Subcutaneous abdominal adipose tissue (tissue), 5 donors: ENCODE measurements around the gene UBXN7.
"Not testable (repeated sequence)": the region's sequence is repeated elsewhere in the genome, so short reads cannot be mapped to it uniquely, and the experiment has no call there.

Experiments used
- H3K27ac ChIP-seq: one replicate; pipeline ENCODE4 v1.7.0; 2013; ENCODE audit warnings: low read depth, mild to moderate bottlenecking, inconsistent platforms, low read length, moderate library complexity
- H3K27me3 ChIP-seq, 5 donors: one replicate each; pipeline ENCODE4 v1.7.0; 2013; ENCODE audit warnings: low read length in 5 of 5, inconsistent platforms in 1 of 5; ENCODE audit not compliant: control insufficient read depth in 5 of 5, insufficient read depth in 4 of 5
- H3K36me3 ChIP-seq, 5 donors: one replicate each; pipeline ENCODE4 v1.7.0; 2013; ENCODE audit warnings: low read length in 5 of 5; ENCODE audit not compliant: control insufficient read depth in 5 of 5, insufficient read depth in 5 of 5
- H3K4me1 ChIP-seq, 5 donors: one replicate each; pipeline ENCODE4 v1.7.0; 2013; ENCODE audit warnings: low read length in 5 of 5, mild to moderate bottlenecking in 3 of 5, moderate library complexity in 1 of 5; ENCODE audit not compliant: control insufficient read depth in 5 of 5, insufficient read depth in 5 of 5
- H3K4me3 ChIP-seq, 5 donors: one replicate each; pipeline ENCODE4 v1.7.0; 2013; ENCODE audit warnings: low read length in 5 of 5, low read depth in 1 of 5
- H3K9ac ChIP-seq, 5 donors: one replicate each; pipeline ENCODE4 v1.7.0; 2013; ENCODE audit warnings: low read length in 5 of 5, mild to moderate bottlenecking in 4 of 5, moderate library complexity in 3 of 5
- H3K9me3 ChIP-seq, 5 donors: one replicate each; pipeline ENCODE4 v1.7.0; 2013; ENCODE audit warnings: low read length in 5 of 5; ENCODE audit not compliant: control insufficient read depth in 5 of 5
- donor health status: healthy.
- donor health status: healthy.
- donor health status: healthy.
- donor health status: healthy.
- donor health status: healthy.

UBXN7 gene

DNA sequence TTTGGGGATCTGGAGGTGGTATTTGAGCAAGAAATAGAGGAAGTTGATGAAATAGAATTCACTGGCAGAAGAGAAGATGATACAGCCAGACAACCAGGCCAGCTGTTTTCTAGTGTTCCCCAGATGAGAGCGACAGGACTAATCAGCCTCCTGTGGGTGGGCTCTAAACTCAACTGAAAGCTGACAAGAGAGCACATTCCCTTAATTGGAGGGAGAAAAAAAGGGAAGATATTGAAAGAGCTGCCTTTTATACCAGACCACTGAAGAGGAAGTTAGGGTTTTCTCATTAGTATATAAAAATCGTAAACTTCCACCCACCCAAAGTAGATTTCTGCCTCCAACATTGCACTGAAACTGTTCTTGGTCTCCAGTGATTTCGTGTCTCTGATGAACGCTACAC is 87.6 kb downstream of the UBXN7 start:
- Histone ChIP-seq H3K9me3 (no peaks in the 10 kb centered on the region), H3K27me3 (no peaks in the 10 kb centered on the region), H3K4me3 (no peak overlapping the region), H3K4me1 (peaks cover 0 to 7% (median under 1%) of the 10 kb centered on the region in 5 donors), H3K36me3 (peaks cover 0 to 6% (median 3%) of the 10 kb centered on the region in 5 donors), H3K9ac (no peak overlapping the region), H3K27ac (no peak overlapping the region)

GRCh38 chr3:196343917-196344316 is 88.3 kb downstream of the UBXN7 start:
- not testable (repeated sequence) for H3K9me3 ChIP-seq, H3K9ac ChIP-seq, H3K4me3 ChIP-seq, H3K4me1 ChIP-seq, H3K27ac ChIP-seq, H3K27me3 ChIP-seq, H3K36me3 ChIP-seq

DNA sequence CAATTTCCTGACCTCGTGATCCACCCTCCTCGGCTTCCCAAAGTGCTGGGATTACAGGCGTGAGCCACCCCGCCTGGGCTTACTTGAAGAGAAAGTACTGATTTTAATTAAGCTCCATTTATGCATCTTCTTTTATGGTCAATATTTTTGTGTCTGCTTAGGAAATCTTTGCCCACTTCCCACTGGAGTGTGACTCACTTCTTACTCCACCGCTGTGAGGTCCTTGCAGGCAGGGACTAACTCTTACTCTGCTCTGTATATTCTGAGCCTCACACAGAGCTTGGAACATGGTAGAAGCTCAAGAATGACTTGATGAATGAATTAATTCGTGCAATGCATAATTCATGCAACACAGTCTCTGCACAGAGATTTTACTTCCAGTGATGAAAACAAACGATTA is 91.1 kb downstream of the UBXN7 start:
- H3K4me3 ChIP-seq, result no peak overlapping the region
- no peaks in the 10 kb centered on the region for H3K36me3 ChIP-seq
- peaks cover 0 to 3% (median 0%) of the 10 kb centered on the region in 5 donors for H3K27me3 ChIP-seq
- no peaks in the 10 kb centered on the region for H3K9me3 ChIP-seq
- H3K27ac ChIP-seq, result no peak overlapping the region
- H3K4me1 ChIP-seq, result no peaks in the 10 kb centered on the region
- no peak overlapping the region for H3K9ac ChIP-seq

DNA sequence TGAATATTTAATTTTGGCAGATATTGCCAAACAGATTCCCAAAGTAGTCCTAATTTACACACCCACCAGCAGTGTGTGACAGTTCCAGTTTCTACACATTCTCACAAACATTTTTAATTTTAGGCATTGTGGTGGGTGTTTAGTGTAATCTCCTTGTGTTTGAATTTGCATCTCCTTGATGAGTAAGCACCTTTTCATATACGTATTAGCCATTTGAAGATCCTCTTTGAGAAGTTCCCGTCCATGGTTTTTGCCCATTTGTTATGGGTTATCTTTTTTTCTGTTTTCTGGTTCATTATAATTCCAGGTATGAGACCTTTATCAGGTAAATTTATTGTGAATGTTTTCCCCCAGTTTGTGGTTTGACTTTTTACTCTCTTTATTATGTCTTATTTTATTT is 91.8 kb downstream of the UBXN7 start:
- H3K4me1 ChIP-seq, result no peaks in the 10 kb centered on the region
- no peak overlapping the region for H3K27ac ChIP-seq
- no peaks in the 10 kb centered on the region for H3K36me3 ChIP-seq
- peaks cover 0 to 6% (median 3%) of the 10 kb centered on the region in 5 donors for H3K27me3 ChIP-seq
- H3K9ac ChIP-seq, result no peak overlapping the region
- no peaks in the 10 kb centered on the region for H3K9me3 ChIP-seq
- H3K4me3 ChIP-seq, result no peak overlapping the region

DNA sequence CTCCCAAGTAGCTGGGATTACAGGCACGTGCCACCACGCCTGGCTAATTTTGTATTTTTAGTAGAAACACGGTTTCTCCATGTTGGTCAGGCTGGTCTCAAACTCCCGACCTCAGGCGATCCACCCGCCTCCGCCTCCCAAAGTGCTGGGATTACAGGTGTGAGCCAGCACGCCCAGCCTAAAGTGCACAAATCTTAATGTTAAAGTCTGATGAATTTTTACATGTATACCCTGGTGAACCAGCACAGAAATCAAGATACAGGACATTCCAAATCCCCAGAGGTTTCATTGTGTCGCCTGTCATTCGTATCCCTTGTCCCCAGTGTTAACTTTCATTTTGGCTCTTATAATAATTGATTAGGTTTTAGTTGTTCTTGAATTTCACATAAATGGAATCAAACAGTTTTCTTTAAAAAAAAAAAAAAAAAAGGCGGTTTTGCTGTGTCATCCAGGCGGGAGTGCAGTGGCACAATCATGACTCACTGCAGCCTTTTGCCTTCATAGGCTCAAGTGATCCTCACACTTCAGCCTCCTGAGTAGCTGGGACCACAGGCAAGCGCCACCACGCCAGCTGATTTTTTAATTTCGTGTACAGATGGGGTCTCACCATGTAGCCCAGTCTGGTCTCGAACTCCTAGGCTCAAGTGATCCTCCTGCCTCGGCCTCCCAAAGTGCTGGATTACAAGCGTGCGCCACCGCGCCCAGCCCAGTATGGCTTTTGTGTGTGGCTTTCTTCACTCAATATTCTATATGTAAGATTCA is 92.6 kb downstream of the UBXN7 start:
- H3K9me3 ChIP-seq, result no peaks in the 10 kb centered on the region
- no peaks in the 10 kb centered on the region for H3K36me3 ChIP-seq
- peaks cover 0 to 7% (median 3%) of the 10 kb centered on the region in 5 donors for H3K27me3 ChIP-seq
- no peaks in the 10 kb centered on the region for H3K4me1 ChIP-seq
- H3K27ac ChIP-seq, result no peak overlapping the region
- no peak overlapping the region for H3K4me3 ChIP-seq
- H3K9ac ChIP-seq, result no peak overlapping the region

- no peaks in the 10 kb centered on the region for H3K9me3 ChIP-seq
- H3K9ac ChIP-seq, result no peak overlapping the region
- no peak overlapping the region for H3K27ac ChIP-seq
- H3K4me3 ChIP-seq, result no peak overlapping the region
- no peaks in the 10 kb centered on the region for H3K4me1 ChIP-seq
- peaks cover 0 to 7% (median 3%) of the 10 kb centered on the region in 5 donors for H3K27me3 ChIP-seq
- H3K36me3 ChIP-seq, result no peaks in the 10 kb centered on the region
These were observed 93.2 kb downstream of the UBXN7 start for GRCh38 chr3:196339044-196339443.

DNA sequence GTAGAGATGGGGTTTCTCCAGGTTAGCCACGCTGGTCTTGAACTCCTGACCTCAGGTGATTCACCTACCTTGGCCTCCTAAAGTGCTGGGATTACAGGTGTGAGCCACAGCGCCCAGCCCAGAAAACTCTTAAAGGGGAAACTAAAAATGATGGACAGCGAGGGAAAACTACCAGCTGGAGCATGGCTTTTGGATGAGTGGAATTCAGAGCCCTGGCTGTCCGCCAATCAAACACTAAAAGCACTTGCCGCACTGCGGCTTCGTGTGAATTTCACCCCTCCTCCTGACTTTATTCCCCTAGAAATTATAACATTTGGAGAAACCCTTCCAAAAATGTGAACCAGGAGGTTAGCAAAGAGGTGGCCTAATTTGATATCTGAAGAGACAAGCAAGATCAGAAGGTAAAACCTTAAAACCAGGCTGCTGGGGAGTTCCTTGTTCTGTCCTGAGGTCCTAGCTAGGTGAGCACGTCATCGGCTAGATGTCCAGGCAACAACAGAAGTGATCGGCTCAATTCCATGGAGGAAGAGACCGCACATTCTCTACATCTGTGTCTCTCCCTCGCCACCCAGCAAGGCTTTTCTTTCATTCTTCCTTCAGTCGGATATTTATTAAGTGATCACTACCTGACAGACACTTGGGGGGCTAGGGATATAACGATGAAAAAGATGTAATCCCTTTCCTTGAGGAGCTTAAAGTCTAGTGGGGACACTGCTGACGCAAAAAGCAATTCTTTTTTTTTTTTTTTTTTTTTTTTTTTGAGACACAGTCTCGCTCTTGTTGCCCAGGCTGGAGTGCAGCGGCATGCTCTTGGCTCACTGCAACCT is 95.7 kb downstream of the UBXN7 start:
- Histone ChIP-seq H3K36me3 (no peaks in the 10 kb centered on the region), H3K27ac (no peak overlapping the region), H3K4me1 (no peaks in the 10 kb centered on the region), H3K27me3 (peaks cover 0 to 7% (median 3%) of the 10 kb centered on the region in 5 donors), H3K4me3 (no peak overlapping the region), H3K9ac (no peak overlapping the region), H3K9me3 (no peaks in the 10 kb centered on the region)

DNA sequence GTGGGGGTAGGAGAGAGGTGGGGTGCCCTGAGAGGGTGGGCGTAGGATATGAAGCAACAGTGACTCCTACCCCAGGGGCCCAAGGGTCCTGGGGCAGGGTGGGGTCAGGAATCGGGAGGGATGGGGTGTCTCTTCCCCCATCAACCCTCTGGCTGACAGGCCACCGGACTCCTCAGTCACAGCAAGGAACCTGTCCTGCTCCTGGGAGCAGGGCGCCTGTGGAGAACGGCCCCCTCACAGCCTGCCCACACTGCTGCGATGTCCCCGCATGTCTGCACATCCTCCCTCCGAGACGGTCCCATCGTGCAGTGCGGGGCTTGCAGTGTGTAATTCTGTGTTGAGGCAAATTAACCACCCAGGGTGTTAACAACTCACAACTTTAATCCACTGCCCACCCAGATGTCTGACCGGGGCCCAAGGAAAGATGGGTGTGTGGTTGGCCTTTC is 96.7 kb downstream of the UBXN7 start:
- no peak overlapping the region for H3K9ac ChIP-seq
- no peak overlapping the region for H3K4me3 ChIP-seq
- no peaks in the 10 kb centered on the region for H3K9me3 ChIP-seq
- peaks cover 0 to 7% (median 3%) of the 10 kb centered on the region in 5 donors for H3K27me3 ChIP-seq
- H3K27ac ChIP-seq, result no peak overlapping the region
- no peaks in the 10 kb centered on the region for H3K4me1 ChIP-seq
- no peaks in the 10 kb centered on the region for H3K36me3 ChIP-seq

DNA sequence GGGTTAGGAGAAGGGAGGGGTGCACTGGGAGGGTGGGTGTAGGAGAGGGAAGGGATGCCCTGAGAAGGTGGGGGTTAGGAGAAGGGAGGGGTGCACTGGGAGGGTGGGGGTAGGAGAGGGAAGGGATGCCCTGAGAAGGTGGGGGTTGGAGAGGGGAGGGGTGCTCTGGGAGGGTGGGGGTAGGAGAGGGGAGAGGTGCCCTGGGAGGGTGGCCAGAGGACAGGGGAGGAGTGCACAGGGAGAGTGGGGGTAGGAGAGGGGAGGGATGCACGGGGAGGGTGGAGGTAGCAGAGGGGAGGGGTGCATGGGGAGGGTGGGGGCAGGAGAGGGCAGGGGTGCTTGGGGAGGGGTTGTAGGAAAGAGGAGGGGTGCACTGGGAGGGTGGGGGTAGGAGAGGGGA is 97.2 kb downstream of the UBXN7 start:
- Histone ChIP-seq H3K27ac (no peak overlapping the region), H3K36me3 (no peaks in the 10 kb centered on the region), H3K9ac (no peak overlapping the region), H3K4me3 (no peak overlapping the region), H3K9me3 (no peaks in the 10 kb centered on the region), H3K4me1 (no peaks in the 10 kb centered on the region), H3K27me3 (peaks cover 0 to 7% (median 3%) of the 10 kb centered on the region in 5 donors)

DNA sequence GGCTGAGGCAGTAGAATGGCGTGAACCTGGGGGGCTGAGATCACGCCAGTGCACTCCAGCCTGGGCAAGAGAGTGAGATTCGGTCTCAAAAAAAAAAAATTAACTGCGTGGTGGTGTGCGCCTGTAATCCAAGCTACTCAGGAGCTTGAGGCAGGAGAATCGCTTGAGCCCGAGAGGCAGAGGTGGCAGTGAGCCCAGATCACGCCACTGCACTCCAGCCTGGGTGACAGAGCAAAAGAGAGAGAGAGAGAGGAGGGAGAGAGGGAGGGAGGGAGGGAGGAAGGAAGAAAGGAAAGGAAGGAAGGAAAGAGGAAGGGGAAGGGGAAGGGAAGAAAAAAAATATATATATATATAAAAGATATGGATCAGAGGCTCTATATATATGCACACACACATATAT is 100.1 kb downstream of the UBXN7 start:
- Histone ChIP-seq H3K36me3 (no peaks in the 10 kb centered on the region), H3K27ac (no peak overlapping the region), H3K4me3 (no peak overlapping the region), H3K9ac (no peak overlapping the region), H3K4me1 (no peaks in the 10 kb centered on the region), H3K9me3 (no peaks in the 10 kb centered on the region), H3K27me3 (peaks cover 0 to 4% (median 3%) of the 10 kb centered on the region in 5 donors)
